GM18502 (cell line): Measurements from ENCODE around the gene PRND.
"Not testable (repeated sequence)": the region's sequence is repeated elsewhere in the genome, so short reads cannot be mapped to it uniquely, and the experiment has no call there.

Experiments used
- ATAC-seq: cut with Tn5 transposase; IDR thresholded peaks from one replicate; pipeline ENCODE4 v1.9.1; 2021; ENCODE audit warnings: mild to moderate bottlenecking; ENCODE audit not compliant: unreplicated experiment, poor library complexity

PRND gene

DNA sequence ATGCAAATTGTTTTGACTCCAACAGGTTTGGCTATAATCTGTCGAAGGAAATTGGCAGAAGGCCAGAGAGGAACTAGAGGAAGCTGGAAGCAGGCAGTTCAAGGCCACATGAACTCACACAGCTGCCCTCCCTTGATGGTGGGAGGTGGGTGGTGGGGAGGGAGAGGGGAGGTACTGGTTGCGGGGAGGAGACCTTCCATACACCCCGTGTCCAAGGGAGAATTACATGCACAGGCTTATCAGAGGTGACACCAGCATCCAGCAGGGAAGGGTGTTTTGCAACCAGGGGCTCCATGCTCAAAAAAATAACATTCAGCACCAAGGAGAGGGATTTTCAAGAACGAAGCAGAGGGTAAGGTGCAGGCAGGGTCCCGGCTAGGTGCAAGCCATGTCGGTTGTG is 9.1 kb downstream of the PRND start:
- ATAC-seq, result no peak

GRCh38 chr20:4736875-4737274 is 15.2 kb downstream of the PRND start:
- no peak for ATAC-seq

- ATAC-seq, result no peak
Measured at GRCh38 chr20:4737857-4738627, 16.3 kb downstream of the PRND start.

GRCh38 chr20:4740774-4741431 is 19.2 kb downstream of the PRND start:
- ATAC-seq, result no peak

DNA sequence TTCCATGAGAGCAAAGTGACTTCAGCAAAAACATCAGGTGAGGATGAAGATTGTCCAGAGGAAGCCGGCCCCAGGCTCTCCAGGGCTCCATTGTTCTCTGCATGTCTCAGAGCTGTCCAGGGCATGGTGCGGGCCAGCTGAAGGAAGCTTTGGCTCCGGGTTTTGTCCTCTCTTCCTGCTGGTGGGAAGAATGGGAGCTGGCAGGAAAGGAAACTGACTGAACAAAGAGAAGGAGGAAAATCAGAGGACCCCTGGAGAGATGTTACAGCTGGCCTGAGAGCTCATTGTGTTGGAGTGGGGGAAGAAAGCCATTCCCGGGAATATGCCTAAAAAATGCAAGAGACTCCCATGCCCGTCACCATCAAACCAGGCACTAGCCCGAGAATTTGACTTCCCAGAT is 27.1 kb downstream of the PRND start:
- ATAC-seq, result no peak

- ATAC-seq, result no peak
Measured at GRCh38 chr20:4749326-4749725, 27.6 kb downstream of the PRND start.

DNA sequence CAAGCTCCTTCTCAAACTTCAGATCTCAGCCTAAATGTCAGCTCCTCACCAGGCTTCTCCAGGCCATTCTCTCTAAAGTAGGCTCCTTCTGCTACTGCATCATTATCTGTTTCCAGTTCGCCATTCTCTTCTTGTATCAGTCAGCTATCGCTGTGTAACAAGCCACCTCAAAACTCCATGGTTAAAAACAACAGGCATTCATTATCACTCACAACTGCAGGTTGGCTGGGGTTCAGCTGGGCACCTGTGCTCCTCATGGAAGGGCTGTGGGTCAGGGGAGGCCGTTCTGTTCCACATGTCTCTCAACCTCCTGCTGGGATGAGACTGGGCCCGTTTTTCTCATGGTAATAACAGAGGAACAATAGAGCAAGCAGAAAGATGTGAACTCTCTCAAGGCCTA is 28.7 kb downstream of the PRND start:
- no peak for ATAC-seq

GRCh38 chr20:4759100-4759884 is 37.6 kb downstream of the PRND start:
- not testable (repeated sequence) for ATAC-seq

DNA sequence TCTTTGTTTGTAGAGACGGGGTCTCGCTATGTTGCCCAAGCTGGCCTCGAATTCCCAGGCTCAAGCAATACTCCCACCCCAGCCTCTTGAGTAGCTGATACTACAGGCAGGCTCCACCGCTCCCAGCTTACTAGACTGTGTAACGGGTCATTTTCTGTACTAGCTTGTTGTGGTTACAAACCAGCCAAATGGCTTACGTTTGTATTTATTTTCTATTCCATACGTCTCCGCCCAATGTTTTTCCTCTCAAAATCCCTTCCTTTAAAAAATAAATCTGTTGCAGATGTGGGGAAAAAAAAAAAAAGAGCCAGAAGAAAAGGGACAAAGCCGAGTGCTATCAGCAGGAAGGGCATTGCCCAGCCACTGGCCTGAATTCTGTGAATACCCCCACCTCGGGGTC is 41.6 kb downstream of the PRND start:
- no peak for ATAC-seq

- no peak for ATAC-seq
Measured at GRCh38 chr20:4763723-4764510, 42.2 kb downstream of the PRND start.

DNA sequence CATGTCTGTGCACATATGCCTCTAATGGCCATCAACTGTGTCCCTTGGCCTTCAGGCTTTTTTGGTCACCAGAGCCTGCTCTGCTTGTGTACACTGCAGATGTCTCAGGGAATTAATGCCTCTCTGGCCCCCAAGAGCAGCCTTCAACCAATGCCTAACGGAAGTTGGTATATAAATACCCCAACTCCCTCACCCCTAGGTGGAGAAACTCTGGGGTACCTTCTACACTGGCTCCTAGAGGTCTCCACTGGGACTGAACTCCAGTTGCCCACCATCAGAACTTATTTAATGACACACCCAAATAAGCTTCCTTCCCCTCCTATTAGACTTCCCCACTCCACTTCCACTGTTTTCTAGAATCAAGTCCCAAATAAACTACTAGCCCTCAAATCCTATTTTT is 43.1 kb downstream of the PRND start:
- ATAC-seq, result no peak

- ATAC-seq, result no peak
Measured at GRCh38 chr20:4765681-4766080, 44.0 kb downstream of the PRND start.

- no peak for ATAC-seq
Measured at GRCh38 chr20:4766631-4767030, 44.9 kb downstream of the PRND start.

- no peak for ATAC-seq
Measured at GRCh38 chr20:4767084-4767483, 45.4 kb downstream of the PRND start.

- ATAC-seq, result no peak
Measured at GRCh38 chr20:4769328-4769727, 47.6 kb downstream of the PRND start.

DNA sequence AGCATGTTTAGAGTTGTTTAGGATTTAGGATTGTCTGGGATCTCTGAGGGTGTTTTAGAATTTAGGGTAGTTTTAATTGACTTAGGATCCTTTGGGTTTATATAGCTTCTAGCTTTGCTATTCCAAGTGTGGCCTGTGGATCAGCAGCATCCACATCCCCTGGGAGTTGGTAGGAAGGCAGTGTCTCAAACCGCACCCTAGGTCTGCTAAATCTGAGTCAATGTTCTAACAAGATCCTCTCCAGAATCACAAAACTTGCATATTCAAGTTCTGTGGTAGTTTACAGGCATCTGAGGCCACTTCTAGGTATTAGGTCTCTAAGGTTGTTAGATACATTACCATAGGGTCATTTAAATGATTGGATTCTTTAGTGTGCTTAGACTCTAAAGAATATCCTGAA is 48.3 kb downstream of the PRND start:
- ATAC-seq, result no peak

GRCh38 chr20:4771004-4771403 is 49.3 kb downstream of the PRND start:
- ATAC-seq, result no peak

- ATAC-seq, result no peak
Measured at GRCh38 chr20:4772132-4772531, 50.4 kb downstream of the PRND start.

GRCh38 chr20:4773014-4773413 is 51.3 kb downstream of the PRND start:
- not testable (repeated sequence) for ATAC-seq

- no peak for ATAC-seq
Measured at GRCh38 chr20:4773736-4774135, 52.0 kb downstream of the PRND start.
